ENCODE results near the gene CHMP2B.

CHMP2B gene

GRCh38 chr3:87191175-87191574 is 35.9 kb upstream of the CHMP2B start:
- H3K9me3 ChIP-seq (ENCODE audit: control insufficient read depth, low read length), result no peaks in the 10 kb centered on the region
- no peak for TF ChIP-seq CTCF (IDR thresholded peaks at IDR 0.05)
- H2AFZ ChIP-seq, result no peak overlapping the region
- H3K79me2 ChIP-seq, result no peaks in the 10 kb centered on the region
- no peaks in the 10 kb centered on the region for H3K36me3 ChIP-seq (ENCODE audit: control insufficient read depth, insufficient read depth, low read length)
- H3K9ac ChIP-seq, result no peak overlapping the region
- H3K4me3 ChIP-seq (ENCODE audit: low read depth, low read length), result no peak overlapping the region
- H3K27me3 ChIP-seq (ENCODE audit: control insufficient read depth, insufficient read depth, low read length), result no peaks in the 10 kb centered on the region
- H3K4me1 ChIP-seq, result no peaks in the 10 kb centered on the region
- no peak overlapping the region for H3K4me2 ChIP-seq (ENCODE audit: low read length)
- H3K27ac ChIP-seq, result no peak overlapping the region

GRCh38 chr3:87191641-87192040 is 35.5 kb upstream of the CHMP2B start:
- Histone ChIP-seq H3K27ac (no peak overlapping the region), H3K27me3 (ENCODE audit: control insufficient read depth, insufficient read depth, low read length) (no peaks in the 10 kb centered on the region), H3K36me3 (ENCODE audit: control insufficient read depth, insufficient read depth, low read length) (no peaks in the 10 kb centered on the region)

GRCh38 chr3:87196879-87197278 is 30.2 kb upstream of the CHMP2B start:
- Histone ChIP-seq H3K9me3 (ENCODE audit: control insufficient read depth, low read length) (no peaks in the 10 kb centered on the region), H3K79me2 (no peaks in the 10 kb centered on the region), H3K27me3 (ENCODE audit: control insufficient read depth, insufficient read depth, low read length) (no peaks in the 10 kb centered on the region), H3K36me3 (ENCODE audit: control insufficient read depth, insufficient read depth, low read length) (no peaks in the 10 kb centered on the region), H3K27ac (no peak overlapping the region), H3K9ac (no peak overlapping the region), H3K4me3 (ENCODE audit: low read depth, low read length) (no peak overlapping the region), H2AFZ (no peak overlapping the region), H3K4me1 (no peaks in the 10 kb centered on the region), H3K4me2 (ENCODE audit: low read length) (no peak overlapping the region)
- TF ChIP-seq CTCF (IDR thresholded peaks at IDR 0.05), result no peak

More at GRCh38 chr3:87191641-87192040, 35.5 kb upstream of the CHMP2B start:
- H3K9me3 ChIP-seq (ENCODE audit: control insufficient read depth, low read length), result no peaks in the 10 kb centered on the region
- no peak overlapping the region for H2AFZ ChIP-seq
- H3K9ac ChIP-seq, result no peak overlapping the region
- no peaks in the 10 kb centered on the region for H3K79me2 ChIP-seq
- no peaks in the 10 kb centered on the region for H3K4me1 ChIP-seq
- H3K4me3 ChIP-seq (ENCODE audit: low read depth, low read length), result no peak overlapping the region
- TF ChIP-seq CTCF (IDR thresholded peaks at IDR 0.05), result no peak
- H3K4me2 ChIP-seq (ENCODE audit: low read length), result no peak overlapping the region

GRCh38 chr3:87197531-87197930 is 29.6 kb upstream of the CHMP2B start:
- H3K4me2 ChIP-seq (ENCODE audit: low read length), result no peak overlapping the region
- no peak overlapping the region for H2AFZ ChIP-seq
- no peaks in the 10 kb centered on the region for H3K79me2 ChIP-seq
- no peak overlapping the region for H3K27ac ChIP-seq
- no peaks in the 10 kb centered on the region for H3K4me1 ChIP-seq
- no peak for TF ChIP-seq CTCF (IDR thresholded peaks at IDR 0.05)
- no peaks in the 10 kb centered on the region for H3K36me3 ChIP-seq (ENCODE audit: control insufficient read depth, insufficient read depth, low read length)
- no peak overlapping the region for H3K9ac ChIP-seq
- no peak overlapping the region for H3K4me3 ChIP-seq (ENCODE audit: low read depth, low read length)
- no peaks in the 10 kb centered on the region for H3K27me3 ChIP-seq (ENCODE audit: control insufficient read depth, insufficient read depth, low read length)
- H3K9me3 ChIP-seq (ENCODE audit: control insufficient read depth, low read length), result no peaks in the 10 kb centered on the region

- Histone ChIP-seq H3K27ac (no peak overlapping the region), H2AFZ (no peak overlapping the region), H3K36me3 (ENCODE audit: control insufficient read depth, insufficient read depth, low read length) (no peaks in the 10 kb centered on the region), H3K4me3 (ENCODE audit: low read depth, low read length) (no peak overlapping the region), H3K9ac (no peak overlapping the region), H3K9me3 (ENCODE audit: control insufficient read depth, low read length) (no peaks in the 10 kb centered on the region), H3K4me1 (no peaks in the 10 kb centered on the region), H3K79me2 (no peaks in the 10 kb centered on the region), H3K27me3 (ENCODE audit: control insufficient read depth, insufficient read depth, low read length) (no peaks in the 10 kb centered on the region), H3K4me2 (ENCODE audit: low read length) (no peak overlapping the region)
- TF ChIP-seq CTCF (IDR thresholded peaks at IDR 0.05), result no peak
Measured at GRCh38 chr3:87198774-87199173, 28.3 kb upstream of the CHMP2B start.
